GM12878 (cell line): ENCODE measurements around the gene MACROD2. TPM values are rescaled to one million over a fixed set of nuclear protein-coding genes. Genes with fewer than 3 reads are reported as not detected.

ENCODE experiments used
- ATAC-seq: fragments of 200-7000 bp; cut with Tn5 transposase; 3 replicates; pipeline ENCODE4 v1.9.1; 2020; ENCODE audit warnings: mild to moderate bottlenecking, moderate library complexity
- BruUV-seq: library from RNA; stranded (reverse); fragments of 400-500 nt; replicated peaks from 2 replicates; lab custom pipeline; 2021; lab: Mats Ljungman, UMichigan
- CTCF ChIA-PET: fragments of 300-600 bp; sonication (Branson Sonifier 250); formaldehyde crosslinking; extraction: SDS; loops from one replicate; lab custom pipeline; 2021; ENCODE audit warnings: inconsistent platforms; lab: Yijun Ruan, JAX
- POLR2A ChIA-PET: fragments of 350-600 bp; formaldehyde crosslinking; extraction: SDS; loops from one replicate; lab custom pipeline; 2021; ENCODE audit warnings: inconsistent platforms; lab: Charles Lee
- RAD21 ChIA-PET: fragments of 300-600 bp; sonication (Branson Sonifier 250); formaldehyde crosslinking; loops from one replicate; lab custom pipeline; 2023; ENCODE audit warnings: antibody characterized with exemption; ENCODE audit not compliant: unreplicated experiment; lab: Charles Lee
- SMC1A ChIA-PET: fragments of 300-600 bp; sonication (Branson Sonifier 250); formaldehyde crosslinking; loops from one replicate; lab custom pipeline; 2023; ENCODE audit not compliant: unreplicated experiment, uncharacterized antibody; lab: Charles Lee
- DNase-seq: peaks from one replicate; pipeline ENCODE4 v3.0.0-alpha.2; 2011; ENCODE audit warnings: low read depth, low spot score
- FAIRE-seq: peaks from 3 replicates; lab custom pipeline; 2011; peaks lifted over from hg19 to GRCh38; lab: Jason Lieb, UNC
- H2AFZ ChIP-seq: 2 replicates; pipeline ENCODE4 v1.6.0; 2011; ENCODE audit warnings: low read depth, low read length, control low read depth; ENCODE audit not compliant: control insufficient read depth
- H3K27ac ChIP-seq: 2 replicates; pipeline ENCODE4 v1.5.1; 2011; ENCODE audit warnings: control low read depth; ENCODE audit not compliant: control insufficient read depth, insufficient read depth
- H3K27me3 ChIP-seq, 2 experiments: replicated peaks in 1 of 2; 2 replicates each; pipeline versions ENCODE4 v1.6.0 to v1.6.1; 2011; ENCODE audit warnings: low read length in 1 of 2; ENCODE audit not compliant: control insufficient read depth in 2 of 2, insufficient read depth in 2 of 2
- H3K36me3 ChIP-seq, 2 experiments: 2 replicates each; pipeline ENCODE4 v1.5.1; 2011; ENCODE audit warnings: low read length in 1 of 2; ENCODE audit not compliant: control insufficient read depth in 2 of 2, insufficient read depth in 2 of 2
- H3K4me1 ChIP-seq: 2 replicates; pipeline ENCODE4 v1.6.1; 2011; ENCODE audit warnings: mild to moderate bottlenecking, low read length, moderate library complexity, mixed read lengths; ENCODE audit not compliant: control insufficient read depth, insufficient read depth
- H3K4me2 ChIP-seq: 2 replicates; pipeline ENCODE4 v1.6.0; 2011; ENCODE audit warnings: control low read depth; ENCODE audit not compliant: control insufficient read depth, insufficient read depth
- H3K4me3 ChIP-seq: fragments of 200-600 bp; sonication (generic); 2 replicates; pipeline ENCODE4 v1.5.1; 2016
- H3K79me2 ChIP-seq: 2 replicates; pipeline ENCODE4 v1.6.0; 2011; ENCODE audit warnings: low read length; ENCODE audit not compliant: control insufficient read depth, insufficient read depth
- H3K9ac ChIP-seq: 2 replicates; pipeline ENCODE4 v1.8.0; 2011; ENCODE audit warnings: low read length, control low read depth, mixed read lengths; ENCODE audit not compliant: control insufficient read depth, insufficient read depth
- H3K9me3 ChIP-seq: replicated peaks from 3 replicates; pipeline ENCODE4 v1.5.1; 2011; ENCODE audit warnings: mild to moderate bottlenecking, low read length; ENCODE audit not compliant: control insufficient read depth, insufficient read depth
- H4K20me1 ChIP-seq: 2 replicates; pipeline ENCODE4 v1.6.0; 2011; ENCODE audit not compliant: control insufficient read depth, insufficient read depth
- HDAC2 ChIP-seq: fragments of 200-600 bp; sonication (generic); IDR thresholded peaks from 2 replicates; pipeline ENCODE4 v1.6.1; 2017
- HDAC6 ChIP-seq: fragments of 200-600 bp; sonication (generic); IDR thresholded peaks from one replicate; pipeline ENCODE4 v1.8.0; 2017; ENCODE audit warnings: antibody characterized with exemption; ENCODE audit not compliant: unreplicated experiment
- RCOR1 ChIP-seq: conservative IDR thresholded peaks from 2 replicates; pipeline ENCODE4 v1.6.1; 2012; ENCODE audit warnings: low read depth, low read length, improper control_type of control experiment
- SIN3A ChIP-seq: IDR thresholded peaks from 2 replicates; pipeline ENCODE4 v1.6.1; 2012; ENCODE audit warnings: low read depth, low read length, improper control_type of control experiment
- SMAD1 ChIP-seq: fragments of 450-650 bp; IDR thresholded peaks from 2 replicates; pipeline ENCODE4 v1.6.1; 2018; ENCODE audit warnings: mild to moderate bottlenecking, low read depth; ENCODE audit not compliant: partially characterized antibody
- ZNF24 ChIP-seq: fragments of 450-650 bp; IDR thresholded peaks from 2 replicates; pipeline ENCODE4 v1.6.1; 2017; ENCODE audit warnings: antibody characterized with exemption, mild to moderate bottlenecking
- WGBS: methylation state at CpG from one replicate; pipeline ENCODE4 v1.1.6; 2016; ENCODE audit warnings: low lambda C conversion rate; ENCODE audit not compliant: insufficient replicate concordance, insufficient coverage; ENCODE audit errors: missing lambda C conversion rate; 5-methylcytosine and 5-hydroxymethylcytosine counted together
- in situ Hi-C: fragments of 300-500 bp; cut with MboI; formaldehyde crosslinking; loops from 9 replicates; pipeline ENCODE4 v1.14.3; 2018; ENCODE audit warnings: mixed read lengths
- intact Hi-C: fragments of 100-400 bp; cut with micrococcal nuclease; formaldehyde crosslinking; loops from one replicate; pipeline ENCODE4 v1.14.2; 2022; ENCODE audit not compliant: unreplicated experiment
- polyA plus RNA-seq, 11 experiments: library from polyadenylated mRNA; depleted of rRNA in 4 of 11; unstranded in 6 of 11; stranded (reverse) in 5 of 11; fragments of >200 nt; fragmentation: Nextera tagmentation in 4 of 11; fragmentation: Illumina TruSeq in 1 of 11; extraction: Ambion mirVana in 4 of 11; extraction: Trizol in 1 of 11; gene quantifications; 1 replicate in 1 of 11; 2 replicates in 10 of 11; pipeline versions ENCODE4 v1.2.1 to v1.2.3, GENCODE V29; 2011 to 2016; ENCODE audit warnings: inconsistent platforms in 2 of 11, missing spikeins in 2 of 11, low read depth in 1 of 11
- total RNA-seq, 4 experiments: library from RNA; depleted of rRNA in 3 of 4; stranded (reverse); fragments of >200 nt in 3 of 4; fragmentation: Illumina TruSeq in 1 of 4; extraction: Trizol in 1 of 4; gene quantifications; 2 replicates each; pipeline versions ENCODE4 v1.2.1 to v1.2.3, GENCODE V29; 2013 to 2021
- TF ChIP-seq, protein P1 (sequence below): fragments of 450-650 bp; IDR thresholded peaks from 2 replicates; pipeline ENCODE4 v1.6.1; 2017; ENCODE audit warnings: mild to moderate bottlenecking
- TF ChIP-seq, protein P2 (sequence below), 3 experiments: IDR thresholded peaks in 2 of 3; conservative IDR thresholded peaks in 1 of 3; 2 replicates each; pipeline ENCODE4 v1.5.1; 2011; ENCODE audit warnings: low read depth in 3 of 3, low read length in 3 of 3, mild to moderate bottlenecking in 3 of 3, control low read depth in 2 of 3, moderate library complexity in 2 of 3, inconsistent platforms in 1 of 3, mixed read lengths in 1 of 3; ENCODE audit not compliant: control insufficient read depth in 2 of 3, insufficient read depth in 1 of 3; ENCODE audit errors: extremely low read depth in 1 of 3

MACROD2 gene
- total and polyA plus RNA-seq, 10 of the 15 experiments (the other 5 are each of a cell fraction or from before 2014, with no cell fraction given), result 1.1 to 21.5 (median 2.2) TPM

DNA sequence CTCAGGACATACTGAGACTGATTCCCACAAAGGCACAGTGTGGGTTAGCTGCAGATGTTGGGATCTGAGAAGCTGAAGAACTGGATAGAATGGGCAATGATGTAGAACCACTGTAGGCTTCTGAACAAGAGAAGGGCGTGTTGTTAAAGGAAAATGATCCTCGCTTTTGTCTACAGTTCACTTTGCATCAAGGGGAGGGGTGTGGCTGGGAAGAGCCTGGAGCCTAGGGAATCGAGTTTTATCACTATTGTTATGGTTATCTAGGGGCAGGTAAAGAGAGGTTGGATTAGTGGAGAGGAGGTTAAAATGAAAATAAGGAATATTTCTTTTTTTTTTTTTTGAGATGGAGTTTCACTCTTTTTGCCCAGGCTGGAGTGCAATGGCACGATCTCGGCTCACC is 1809.8 kb downstream of the MACROD2 start:
- H3K36me3 ChIP-seq, result no peaks in the 10 kb centered on the region
- H3K4me1 ChIP-seq, result no peaks in the 10 kb centered on the region
- FAIRE-seq, result no peak
- H3K4me3 ChIP-seq, result no peak overlapping the region
- ChIA-PET SMC1A (no interaction called here), CTCF (no interaction called here)
- BruUV-seq, result no TSS peak
- no peak overlapping the region for H3K9ac ChIP-seq
- DNase-seq, result no peak
- no peak overlapping the region for H2AFZ ChIP-seq
- no peak overlapping the region for H3K27ac ChIP-seq
- WGBS, result 38% methylated on average over 4 of the region's 5 CpGs
- H3K9me3 ChIP-seq, result no peaks in the 10 kb centered on the region; the same call in 2 of the 3 replicates
- TF ChIP-seq SIN3A, result no peak
- TF ChIP-seq, protein P1, sequence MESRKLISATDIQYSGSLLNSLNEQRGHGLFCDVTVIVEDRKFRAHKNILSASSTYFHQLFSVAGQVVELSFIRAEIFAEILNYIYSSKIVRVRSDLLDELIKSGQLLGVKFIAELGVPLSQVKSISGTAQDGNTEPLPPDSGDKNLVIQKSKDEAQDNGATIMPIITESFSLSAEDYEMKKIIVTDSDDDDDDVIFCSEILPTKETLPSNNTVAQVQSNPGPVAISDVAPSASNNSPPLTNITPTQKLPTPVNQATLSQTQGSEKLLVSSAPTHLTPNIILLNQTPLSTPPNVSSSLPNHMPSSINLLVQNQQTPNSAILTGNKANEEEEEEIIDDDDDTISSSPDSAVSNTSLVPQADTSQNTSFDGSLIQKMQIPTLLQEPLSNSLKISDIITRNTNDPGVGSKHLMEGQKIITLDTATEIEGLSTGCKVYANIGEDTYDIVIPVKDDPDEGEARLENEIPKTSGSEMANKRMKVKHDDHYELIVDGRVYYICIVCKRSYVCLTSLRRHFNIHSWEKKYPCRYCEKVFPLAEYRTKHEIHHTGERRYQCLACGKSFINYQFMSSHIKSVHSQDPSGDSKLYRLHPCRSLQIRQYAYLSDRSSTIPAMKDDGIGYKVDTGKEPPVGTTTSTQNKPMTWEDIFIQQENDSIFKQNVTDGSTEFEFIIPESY, result no peak
- no peak for TF ChIP-seq HDAC6
- no peak for TF ChIP-seq RCOR1
- no peak for TF ChIP-seq HDAC2
- TF ChIP-seq, all 136 proteins: peak for 0
- in situ Hi-C loops, result no loop called here
- Histone ChIP-seq H4K20me1 (no peaks in the 10 kb centered on the region), H3K4me2 (no peak overlapping the region), H3K79me2 (no peaks in the 10 kb centered on the region), H3K27me3 (no peaks in the 10 kb centered on the region)
- ATAC-seq, result no peak
- ChIA-PET POLR2A (no interaction called here), RAD21 (no interaction called here)
- intact Hi-C loops, result no loop called here

DNA sequence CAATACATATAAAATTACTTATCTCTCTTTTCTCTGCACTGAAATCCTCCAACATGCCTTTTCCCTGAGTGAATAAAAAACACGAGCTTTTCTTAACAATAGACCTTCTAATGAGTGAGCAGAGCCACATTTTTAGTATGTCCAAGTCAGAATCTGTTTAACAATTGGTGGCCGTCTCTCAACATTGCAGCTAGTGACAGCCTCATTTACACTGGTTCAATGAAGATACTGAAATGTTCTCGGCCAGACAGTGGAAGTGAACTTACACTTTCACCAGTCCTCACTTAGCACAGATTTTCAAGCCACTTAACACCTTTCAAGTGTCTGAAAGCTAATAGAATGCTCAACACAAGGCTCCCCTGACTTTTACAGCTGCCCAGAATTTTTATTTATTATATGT is 1810.8 kb downstream of the MACROD2 start:
- H3K4me3 ChIP-seq, result no peak overlapping the region
- POLR2A ChIA-PET, result no interaction called here
- H2AFZ ChIP-seq, result no peak overlapping the region
- 40% methylated on average over 3 of the region's 3 CpGs for WGBS
- TF ChIP-seq ZNF24, result no peak
- no peak for TF ChIP-seq SMAD1
- TF ChIP-seq, protein P2, sequence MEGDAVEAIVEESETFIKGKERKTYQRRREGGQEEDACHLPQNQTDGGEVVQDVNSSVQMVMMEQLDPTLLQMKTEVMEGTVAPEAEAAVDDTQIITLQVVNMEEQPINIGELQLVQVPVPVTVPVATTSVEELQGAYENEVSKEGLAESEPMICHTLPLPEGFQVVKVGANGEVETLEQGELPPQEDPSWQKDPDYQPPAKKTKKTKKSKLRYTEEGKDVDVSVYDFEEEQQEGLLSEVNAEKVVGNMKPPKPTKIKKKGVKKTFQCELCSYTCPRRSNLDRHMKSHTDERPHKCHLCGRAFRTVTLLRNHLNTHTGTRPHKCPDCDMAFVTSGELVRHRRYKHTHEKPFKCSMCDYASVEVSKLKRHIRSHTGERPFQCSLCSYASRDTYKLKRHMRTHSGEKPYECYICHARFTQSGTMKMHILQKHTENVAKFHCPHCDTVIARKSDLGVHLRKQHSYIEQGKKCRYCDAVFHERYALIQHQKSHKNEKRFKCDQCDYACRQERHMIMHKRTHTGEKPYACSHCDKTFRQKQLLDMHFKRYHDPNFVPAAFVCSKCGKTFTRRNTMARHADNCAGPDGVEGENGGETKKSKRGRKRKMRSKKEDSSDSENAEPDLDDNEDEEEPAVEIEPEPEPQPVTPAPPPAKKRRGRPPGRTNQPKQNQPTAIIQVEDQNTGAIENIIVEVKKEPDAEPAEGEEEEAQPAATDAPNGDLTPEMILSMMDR (IDR thresholded peaks at IDR 0.05 in 2 of 3, conservative IDR thresholded peaks at IDR 0.05 in 1 of 3; ENCODE audit: control insufficient read depth in 2 of 3, extremely low read depth in 1 of 3, insufficient read depth in 1 of 3, low read depth in 3 of 3, low read length in 3 of 3), result no peak
- no peaks in the 10 kb centered on the region for H3K4me1 ChIP-seq
- no peaks in the 10 kb centered on the region for H3K79me2 ChIP-seq
- DNase-seq, result no peak
- FAIRE-seq, result no peak
- H3K4me2 ChIP-seq, result no peak overlapping the region
- RAD21 ChIA-PET, result no interaction called here
- H3K36me3 ChIP-seq, result no peaks in the 10 kb centered on the region
- H3K9me3 ChIP-seq, result no peaks in the 10 kb centered on the region; the same call in 2 of the 3 replicates
- SMC1A ChIA-PET, result interaction anchor here (0.6 to 1.3 kb wide), 2 partner anchors 12 to 17 kb away, joined by 3 read pairs; no protein-coding TSS in a partner anchor
- H4K20me1 ChIP-seq, result no peaks in the 10 kb centered on the region
- no peak overlapping the region for H3K9ac ChIP-seq
- no TSS peak for BruUV-seq
- no peak overlapping the region for H3K27ac ChIP-seq
- in situ Hi-C loops (no loop called here), intact Hi-C loops (no loop called here)
- CTCF ChIA-PET, result interaction anchor here (0.6 to 1.1 kb wide), 2 partner anchors 85 to 97 kb away, joined by 3 read pairs; no protein-coding TSS in a partner anchor
- no peak for ATAC-seq
- no peaks in the 10 kb centered on the region for H3K27me3 ChIP-seq
